ENCODE results near the gene PDZD4. TPM values are rescaled to one million over a fixed set of nuclear protein-coding genes. Genes with fewer than 3 reads are reported as not detected.

The PDZD4 gene
- total RNA-seq, 4 donors from 2014 or later: 2.0 to 6.6 (median 4.2) TPM

GRCh38 chrX:153807976-153808375 is 22.4 kb downstream of the PDZD4 start:
- Histone ChIP-seq H3K4me3 (no peak overlapping the region), H3K27ac (no peak overlapping the region), H3K36me3 (no peaks in the 10 kb centered on the region), H3K27me3 (no peaks in the 10 kb centered on the region), H3K4me1 (no peaks in the 10 kb centered on the region), H3K9me3 (no peaks in the 10 kb centered on the region)
- no peak for TF ChIP-seq POLR2AphosphoS5 (IDR thresholded peaks at IDR 0.05)
- no peak for TF ChIP-seq EP300 (IDR thresholded peaks at IDR 0.05; ENCODE audit: low read depth)
- TF ChIP-seq CTCF (IDR thresholded peaks at IDR 0.05): no peak
- no peak for TF ChIP-seq POLR2A (IDR thresholded peaks at IDR 0.05)
- intact Hi-C loops (cut with DNase I; ENCODE audit: low total_unique reads) (no loop called here), in situ Hi-C loops (cut with MboI; ENCODE audit: low pct_ligation_motif_present in 1 of 4, low pct_unique_long_range_greater_than_20kb in 1 of 4, low sequenced_read_pairs in 3 of 4) (loop anchor here in 1 of 4 donors (25.0 kb wide), 1 partner anchor 104 kb away; the partner anchor contains the start of gene AVPR2)
- no peak for DNase-seq
- WGBS, 2 donors (ENCODE audit: low coverage in 1 of 2): 92% methylated on average over 19 of the region's 19 CpGs; no CpG with 5 or more reads in 1 of the 2 donors

- WGBS, 2 donors (ENCODE audit: low coverage in 1 of 2): 92% methylated on average over 16 of the region's 28 CpGs; no CpG with 5 or more reads in 1 of the 2 donors
- DNase-seq: no peak
- H3K36me3 ChIP-seq: no peaks in the 10 kb centered on the region
- in situ Hi-C loops (cut with MboI; ENCODE audit: low pct_ligation_motif_present in 1 of 4, low pct_unique_long_range_greater_than_20kb in 1 of 4, low sequenced_read_pairs in 3 of 4): loop anchor here in 1 of 4 donors (25.0 kb wide), 1 partner anchor 105 kb away; the partner anchor contains the start of gene AVPR2
- no peaks in the 10 kb centered on the region for H3K9me3 ChIP-seq
- TF ChIP-seq POLR2AphosphoS5 (IDR thresholded peaks at IDR 0.05): no peak
- no peak for TF ChIP-seq EP300 (IDR thresholded peaks at IDR 0.05; ENCODE audit: low read depth)
- TF ChIP-seq CTCF (IDR thresholded peaks at IDR 0.05): no peak
- no peak for TF ChIP-seq POLR2A (IDR thresholded peaks at IDR 0.05)
- H3K27ac ChIP-seq: no peak overlapping the region
- intact Hi-C loops (cut with DNase I; ENCODE audit: low total_unique reads): no loop called here
- H3K4me1 ChIP-seq: no peaks in the 10 kb centered on the region
- H3K27me3 ChIP-seq: no peaks in the 10 kb centered on the region
- H3K4me3 ChIP-seq: no peak overlapping the region
Measured at GRCh38 chrX:153806999-153807575, 23.3 kb downstream of the PDZD4 start.

GRCh38 chrX:153805436-153805835 is 24.9 kb downstream of the PDZD4 start:
- Histone ChIP-seq H3K4me1 (no peaks in the 10 kb centered on the region), H3K4me3 (no peak overlapping the region), H3K27me3 (no peaks in the 10 kb centered on the region), H3K36me3 (no peaks in the 10 kb centered on the region), H3K27ac (no peak overlapping the region), H3K9me3 (no peaks in the 10 kb centered on the region)
- TF ChIP-seq CTCF (IDR thresholded peaks at IDR 0.05) (no peak), POLR2A (IDR thresholded peaks at IDR 0.05) (no peak), POLR2AphosphoS5 (IDR thresholded peaks at IDR 0.05) (no peak)
- intact Hi-C loops (cut with DNase I; ENCODE audit: low total_unique reads): no loop called here
- WGBS, 2 donors (ENCODE audit: low coverage in 1 of 2): 82% methylated on average over 8 of the region's 13 CpGs; no CpG with 5 or more reads in 1 of the 2 donors
- in situ Hi-C loops (cut with MboI; ENCODE audit: low pct_ligation_motif_present in 1 of 4, low pct_unique_long_range_greater_than_20kb in 1 of 4, low sequenced_read_pairs in 3 of 4): loop anchor here in 1 of 4 donors (25.0 kb wide), 1 partner anchor 107 kb away; the partner anchor contains the start of gene AVPR2
- no peak for DNase-seq

GRCh38 chrX:153804621-153805020 is 25.7 kb downstream of the PDZD4 start:
- intact Hi-C loops (cut with DNase I; ENCODE audit: low total_unique reads) (no loop called here), in situ Hi-C loops (cut with MboI; ENCODE audit: low pct_ligation_motif_present in 1 of 4, low pct_unique_long_range_greater_than_20kb in 1 of 4, low sequenced_read_pairs in 3 of 4) (loop anchor here in 1 of 4 donors (25.0 kb wide), 1 partner anchor 108 kb away; the partner anchor contains the start of gene AVPR2)
- WGBS, 2 donors (ENCODE audit: low coverage in 1 of 2): 96% methylated on average over 21 of the region's 25 CpGs; no CpG with 5 or more reads in 1 of the 2 donors
- Histone ChIP-seq H3K27ac (no peak overlapping the region), H3K27me3 (no peaks in the 10 kb centered on the region), H3K4me3 (no peak overlapping the region), H3K9me3 (no peaks in the 10 kb centered on the region), H3K36me3 (no peaks in the 10 kb centered on the region), H3K4me1 (no peaks in the 10 kb centered on the region)
- TF ChIP-seq POLR2AphosphoS5 (IDR thresholded peaks at IDR 0.05) (no peak), POLR2A (IDR thresholded peaks at IDR 0.05) (no peak), EP300 (IDR thresholded peaks at IDR 0.05; ENCODE audit: low read depth) (no peak), CTCF (IDR thresholded peaks at IDR 0.05) (no peak)
- DNase-seq: no peak

Measured in transverse colon (tissue), 4 donors.